Gastroesophageal sphincter (tissue), 4 donors: ENCODE measurements around the gene TENM3. TPM values are rescaled to one million over a fixed set of nuclear protein-coding genes. Genes with fewer than 3 reads are reported as not detected.

Experiments
- ATAC-seq: fragments of 150-250 bp; one replicate; pipeline ENCODE4 v1.9.1; 2016; ENCODE audit warnings: mild to moderate bottlenecking, moderate library complexity
- H3K27ac ChIP-seq, 4 donors: fragments of 200-600 bp; sonication (generic) in 3 of 4; 1 replicate in 3 of 4; 2 replicates in 1 of 4; pipeline ENCODE4 v1.5.1; 2016 to 2019
- H3K27me3 ChIP-seq: fragments of 200-600 bp; sonication (generic); one replicate; pipeline ENCODE4 v1.5.1; 2019
- H3K36me3 ChIP-seq, 2 donors: fragments of 200-600 bp; sonication (generic); one replicate each; pipeline ENCODE4 v1.5.1; 2019; ENCODE audit warnings: control low read depth in 1 of 2
- H3K4me1 ChIP-seq, 3 donors: fragments of 200-600 bp; sonication (generic); 1 replicate in 2 of 3; 2 replicates in 1 of 3; pipeline ENCODE4 v1.5.1; 2016 to 2019; ENCODE audit warnings: control low read depth in 2 of 3
- H3K4me3 ChIP-seq, 2 donors: fragments of 200-600 bp; sonication (generic); one replicate each; pipeline ENCODE4 v1.5.1; 2019; ENCODE audit warnings: mild to moderate bottlenecking in 1 of 2, moderate library complexity in 1 of 2
- H3K9me3 ChIP-seq, 3 donors: fragments of 200-600 bp; sonication (generic); one replicate each; pipeline ENCODE4 v1.5.1; 2017 to 2019; ENCODE audit warnings: control low read depth in 2 of 3
- CTCF ChIP-seq, 4 experiments: fragments of 200-600 bp in 2 of 4; fragments of 450-650 bp in 2 of 4; sonication (generic) in 1 of 4; IDR thresholded peaks; one replicate each; pipeline ENCODE4 v1.5.1; 2017 to 2019; ENCODE audit warnings: antibody characterized with exemption in 4 of 4, mild to moderate bottlenecking in 2 of 4, moderate library complexity in 2 of 4
- EP300 ChIP-seq: sonication (generic); formaldehyde crosslinking; IDR thresholded peaks from one replicate; pipeline ENCODE4 v1.6.1; 2017; ENCODE audit warnings: antibody characterized with exemption, mild to moderate bottlenecking
- POLR2A ChIP-seq, 2 donors: fragments of 450-650 bp; IDR thresholded peaks; one replicate each; pipeline ENCODE4 v1.6.1; 2017; ENCODE audit warnings: antibody characterized with exemption in 2 of 2, mild to moderate bottlenecking in 2 of 2, moderate library complexity in 1 of 2
- POLR2AphosphoS5 ChIP-seq: sonication (generic); formaldehyde crosslinking; IDR thresholded peaks from one replicate; pipeline ENCODE4 v1.6.1; 2017; ENCODE audit warnings: antibody characterized with exemption
- WGBS, 2 donors: methylation state at CpG; one replicate each; pipeline ENCODE4 v1.1.5; 2018; ENCODE audit warnings: low coverage in 1 of 2; 5-methylcytosine and 5-hydroxymethylcytosine counted together
- total RNA-seq, 4 donors: library from RNA; depleted of rRNA; stranded (reverse); fragments of >200 nt; gene quantifications; one replicate each; pipeline ENCODE4 v1.1.0, GENCODE V29; 2016

Gene TENM3
- total RNA-seq, 4 donors from 2014 or later: 8.2 to 39.9 (median 15.8) TPM

DNA sequence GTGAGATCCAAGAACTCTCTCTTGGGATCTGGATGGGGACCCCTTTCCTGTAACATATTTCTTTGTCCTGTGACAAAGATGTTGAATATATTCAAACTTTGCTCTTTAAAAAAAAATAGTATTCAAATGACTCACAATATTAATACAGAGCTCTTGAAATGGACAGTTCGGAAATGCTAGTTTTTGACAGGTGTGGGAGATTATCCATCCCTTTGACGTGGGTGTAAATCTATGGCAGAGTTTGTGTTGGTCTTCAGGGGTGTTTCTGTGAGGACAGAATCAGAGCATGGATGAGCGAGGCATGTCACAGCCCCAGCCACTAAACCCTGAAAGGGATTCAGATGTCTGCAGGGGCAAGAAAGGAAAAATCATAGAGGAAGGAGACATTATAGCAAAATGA, 25.8 kb downstream of the TENM3 start:
- Histone ChIP-seq H3K27me3 (no peaks in the 10 kb centered on the region), H3K4me3 (no peak overlapping the region), H3K27ac (no peak overlapping the region), H3K9me3 (no peaks in the 10 kb centered on the region), H3K4me1 (peaks cover 0 to under 1% (median 0%) of the 10 kb centered on the region in 3 donors), H3K36me3 (no peaks in the 10 kb centered on the region)
- TF ChIP-seq POLR2A (IDR thresholded peaks at IDR 0.05) (no peak), EP300 (no peak), CTCF (IDR thresholded peaks at IDR 0.05) (no peak), POLR2AphosphoS5 (no peak)
- ATAC-seq: no peak
- 68 to 84% methylated on average over 3 of the region's 3 CpGs for WGBS, 2 donors

GRCh38 chr4:182271731-182272130, 28.5 kb downstream of the TENM3 start:
- TF ChIP-seq POLR2AphosphoS5: no peak
- no peak for TF ChIP-seq POLR2A (IDR thresholded peaks at IDR 0.05)
- no peak for TF ChIP-seq EP300
- no peak for TF ChIP-seq CTCF (IDR thresholded peaks at IDR 0.05)
- H3K36me3 ChIP-seq: no peaks in the 10 kb centered on the region
- ATAC-seq: no peak
- H3K27me3 ChIP-seq: no peaks in the 10 kb centered on the region
- 84 to 93% methylated on average over 9 to 10 of the region's 10 CpGs for WGBS, 2 donors
- H3K9me3 ChIP-seq: no peaks in the 10 kb centered on the region
- no peak overlapping the region for H3K4me3 ChIP-seq
- no peak overlapping the region for H3K27ac ChIP-seq
- no peaks in the 10 kb centered on the region for H3K4me1 ChIP-seq

- Histone ChIP-seq H3K4me3 (no peak overlapping the region), H3K27ac (no peak overlapping the region), H3K9me3 (no peaks in the 10 kb centered on the region), H3K27me3 (no peaks in the 10 kb centered on the region), H3K4me1 (no peaks in the 10 kb centered on the region), H3K36me3 (no peaks in the 10 kb centered on the region)
- TF ChIP-seq POLR2A (IDR thresholded peaks at IDR 0.05) (no peak), POLR2AphosphoS5 (no peak), EP300 (no peak), CTCF (IDR thresholded peaks at IDR 0.05) (no peak)
- ATAC-seq: no peak
- WGBS, 2 donors: 24 to 47% methylated on average over 7 of the region's 7 CpGs
Measured at GRCh38 chr4:182272151-182272550, 28.9 kb downstream of the TENM3 start.

DNA sequence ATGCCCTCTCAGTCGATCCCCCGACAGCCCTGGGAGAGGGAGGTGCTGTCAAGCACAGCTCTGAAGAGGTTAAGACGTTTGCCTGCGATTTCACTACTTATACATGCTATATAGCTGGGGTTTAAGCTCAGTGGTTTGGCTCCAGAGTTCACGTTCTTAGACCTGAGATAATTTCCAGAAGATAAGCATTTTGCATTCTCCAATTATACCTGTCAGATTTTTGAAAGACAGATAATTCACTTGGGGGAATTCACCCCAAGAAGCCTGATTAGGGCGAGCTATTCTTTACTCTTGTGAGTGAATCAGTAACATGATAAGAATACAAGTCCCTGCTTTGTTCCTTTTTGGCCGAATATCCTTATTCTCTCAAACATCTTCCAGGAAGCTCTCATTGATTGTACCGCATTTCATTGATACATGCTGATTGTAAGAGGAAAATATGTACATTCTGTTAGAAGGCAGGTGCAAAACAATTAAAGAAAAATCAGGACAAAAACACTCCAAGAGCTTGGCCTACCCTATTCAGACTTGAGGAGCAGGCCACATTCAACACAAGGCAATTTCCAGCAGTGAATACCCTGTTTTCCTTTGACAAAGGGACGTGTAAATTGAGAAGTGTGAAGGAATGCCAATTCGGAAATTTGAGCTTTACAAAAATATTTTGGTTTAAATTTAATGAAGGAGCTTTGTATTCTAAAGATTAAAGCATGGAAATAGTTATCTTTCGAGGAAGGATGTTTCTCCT, 30.2 kb downstream of the TENM3 start:
- H3K4me3 ChIP-seq: no peak overlapping the region
- no peak for ATAC-seq
- 81 to 90% methylated on average over 8 to 11 of the region's 11 CpGs for WGBS, 2 donors

More for the DNA sequence above, 30.2 kb downstream of the TENM3 start:
- no peaks in the 10 kb centered on the region for H3K9me3 ChIP-seq
- TF ChIP-seq POLR2AphosphoS5 (no peak), POLR2A (IDR thresholded peaks at IDR 0.05) (no peak), EP300 (no peak), CTCF (IDR thresholded peaks at IDR 0.05) (no peak)
- no peak overlapping the region for H3K27ac ChIP-seq
- no peaks in the 10 kb centered on the region for H3K4me1 ChIP-seq
- no peaks in the 10 kb centered on the region for H3K36me3 ChIP-seq
- H3K27me3 ChIP-seq: no peaks in the 10 kb centered on the region
